ENCODE results near the gene ZC3H4.

- TF ChIP-seq CTCF (IDR thresholded peaks at IDR 0.05; ENCODE audit: low read depth, low read length, missing input control): no peak
- TF ChIP-seq, protein P1, sequence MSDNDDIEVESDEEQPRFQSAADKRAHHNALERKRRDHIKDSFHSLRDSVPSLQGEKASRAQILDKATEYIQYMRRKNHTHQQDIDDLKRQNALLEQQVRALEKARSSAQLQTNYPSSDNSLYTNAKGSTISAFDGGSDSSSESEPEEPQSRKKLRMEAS (IDR thresholded peaks at IDR 0.05): no peak
- TF ChIP-seq YY1 (IDR thresholded peaks at IDR 0.05): no peak
- TF ChIP-seq, protein P2, sequence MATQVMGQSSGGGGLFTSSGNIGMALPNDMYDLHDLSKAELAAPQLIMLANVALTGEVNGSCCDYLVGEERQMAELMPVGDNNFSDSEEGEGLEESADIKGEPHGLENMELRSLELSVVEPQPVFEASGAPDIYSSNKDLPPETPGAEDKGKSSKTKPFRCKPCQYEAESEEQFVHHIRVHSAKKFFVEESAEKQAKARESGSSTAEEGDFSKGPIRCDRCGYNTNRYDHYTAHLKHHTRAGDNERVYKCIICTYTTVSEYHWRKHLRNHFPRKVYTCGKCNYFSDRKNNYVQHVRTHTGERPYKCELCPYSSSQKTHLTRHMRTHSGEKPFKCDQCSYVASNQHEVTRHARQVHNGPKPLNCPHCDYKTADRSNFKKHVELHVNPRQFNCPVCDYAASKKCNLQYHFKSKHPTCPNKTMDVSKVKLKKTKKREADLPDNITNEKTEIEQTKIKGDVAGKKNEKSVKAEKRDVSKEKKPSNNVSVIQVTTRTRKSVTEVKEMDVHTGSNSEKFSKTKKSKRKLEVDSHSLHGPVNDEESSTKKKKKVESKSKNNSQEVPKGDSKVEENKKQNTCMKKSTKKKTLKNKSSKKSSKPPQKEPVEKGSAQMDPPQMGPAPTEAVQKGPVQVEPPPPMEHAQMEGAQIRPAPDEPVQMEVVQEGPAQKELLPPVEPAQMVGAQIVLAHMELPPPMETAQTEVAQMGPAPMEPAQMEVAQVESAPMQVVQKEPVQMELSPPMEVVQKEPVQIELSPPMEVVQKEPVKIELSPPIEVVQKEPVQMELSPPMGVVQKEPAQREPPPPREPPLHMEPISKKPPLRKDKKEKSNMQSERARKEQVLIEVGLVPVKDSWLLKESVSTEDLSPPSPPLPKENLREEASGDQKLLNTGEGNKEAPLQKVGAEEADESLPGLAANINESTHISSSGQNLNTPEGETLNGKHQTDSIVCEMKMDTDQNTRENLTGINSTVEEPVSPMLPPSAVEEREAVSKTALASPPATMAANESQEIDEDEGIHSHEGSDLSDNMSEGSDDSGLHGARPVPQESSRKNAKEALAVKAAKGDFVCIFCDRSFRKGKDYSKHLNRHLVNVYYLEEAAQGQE (IDR thresholded peaks at IDR 0.05): no peak
- TF ChIP-seq, protein P3, sequence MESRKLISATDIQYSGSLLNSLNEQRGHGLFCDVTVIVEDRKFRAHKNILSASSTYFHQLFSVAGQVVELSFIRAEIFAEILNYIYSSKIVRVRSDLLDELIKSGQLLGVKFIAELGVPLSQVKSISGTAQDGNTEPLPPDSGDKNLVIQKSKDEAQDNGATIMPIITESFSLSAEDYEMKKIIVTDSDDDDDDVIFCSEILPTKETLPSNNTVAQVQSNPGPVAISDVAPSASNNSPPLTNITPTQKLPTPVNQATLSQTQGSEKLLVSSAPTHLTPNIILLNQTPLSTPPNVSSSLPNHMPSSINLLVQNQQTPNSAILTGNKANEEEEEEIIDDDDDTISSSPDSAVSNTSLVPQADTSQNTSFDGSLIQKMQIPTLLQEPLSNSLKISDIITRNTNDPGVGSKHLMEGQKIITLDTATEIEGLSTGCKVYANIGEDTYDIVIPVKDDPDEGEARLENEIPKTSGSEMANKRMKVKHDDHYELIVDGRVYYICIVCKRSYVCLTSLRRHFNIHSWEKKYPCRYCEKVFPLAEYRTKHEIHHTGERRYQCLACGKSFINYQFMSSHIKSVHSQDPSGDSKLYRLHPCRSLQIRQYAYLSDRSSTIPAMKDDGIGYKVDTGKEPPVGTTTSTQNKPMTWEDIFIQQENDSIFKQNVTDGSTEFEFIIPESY (IDR thresholded peaks at IDR 0.05): no peak
- TF ChIP-seq SP1 (IDR thresholded peaks at IDR 0.05): no peak
- no peak for TF ChIP-seq RAD21 (IDR thresholded peaks at IDR 0.05)
- no peak for TF ChIP-seq GABPA (IDR thresholded peaks at IDR 0.05 in 1 of 2, conservative IDR thresholded peaks at IDR 0.05 in 1 of 2)
- TF ChIP-seq NR2F2 (IDR thresholded peaks at IDR 0.05): no peak
- no peak for TF ChIP-seq TAF1 (conservative IDR thresholded peaks at IDR 0.05)
- TF ChIP-seq FOXA1 (IDR thresholded peaks at IDR 0.05): no peak
- no peak for TF ChIP-seq RXRA (IDR thresholded peaks at IDR 0.05)
Observed at GRCh38 chr19:47146920-47147319, 33.3 kb upstream of the ZC3H4 start.

Data from liver (tissue), 3 donors.